Loucy (cell line): ENCODE data around the gene ZBTB37.
A peak's percentile ranks its signal among the peaks of the same experiment; 100 is the strongest.
"Not testable (repeated sequence)": the region's sequence is repeated elsewhere in the genome, so short reads cannot be mapped to it uniquely, and the experiment has no call there.

Source experiments
- H2AFZ ChIP-seq: fragments of 200-600 bp; sonication (generic); 2 replicates; pipeline ENCODE4 v1.6.0; 2016; ENCODE audit warnings: antibody characterized with exemption, mild to moderate bottlenecking, low read length, moderate library complexity
- H3F3A ChIP-seq: fragments of 200-600 bp; 2 replicates; pipeline ENCODE4 v1.6.0; 2016; ENCODE audit warnings: antibody characterized with exemption, low read depth, mild to moderate bottlenecking
- H3K27me3 ChIP-seq: fragments of 200-600 bp; sonication (generic); 2 replicates; pipeline ENCODE4 v1.6.1; 2014; ENCODE audit warnings: low read length, mild to moderate bottlenecking; ENCODE audit not compliant: insufficient read depth, poor library complexity, severe bottlenecking
- H3K36me3 ChIP-seq: fragments of 200-600 bp; sonication (generic); 2 replicates; pipeline ENCODE4 v1.6.1; 2016; ENCODE audit warnings: low read length; ENCODE audit not compliant: insufficient read depth
- H3K4me1 ChIP-seq: fragments of 200-600 bp; sonication (generic); 2 replicates; pipeline ENCODE4 v1.5.1; 2014; ENCODE audit warnings: low read length, mild to moderate bottlenecking; ENCODE audit not compliant: insufficient read depth, poor library complexity, severe bottlenecking
- H3K4me2 ChIP-seq: fragments of 200-600 bp; sonication (generic); 2 replicates; pipeline ENCODE4 v1.6.0; 2014; ENCODE audit warnings: antibody characterized with exemption, low read length, low read depth, mild to moderate bottlenecking; ENCODE audit not compliant: poor library complexity, severe bottlenecking
- H3K4me3 ChIP-seq: fragments of 200-600 bp; sonication (generic); 2 replicates; pipeline ENCODE4 v1.5.1; 2014; ENCODE audit warnings: low read length, mild to moderate bottlenecking, mixed read lengths; ENCODE audit not compliant: poor library complexity, severe bottlenecking
- H3K79me2 ChIP-seq: fragments of 200-600 bp; sonication (generic); 2 replicates; pipeline ENCODE4 v1.6.1; 2014; ENCODE audit warnings: low read length; ENCODE audit not compliant: insufficient read depth
- H3K9ac ChIP-seq: fragments of 200-600 bp; sonication (generic); 2 replicates; pipeline ENCODE4 v1.6.0; 2014; ENCODE audit warnings: mild to moderate bottlenecking, low read depth, low read length, moderate library complexity; ENCODE audit not compliant: poor library complexity, severe bottlenecking
- H3K9me2 ChIP-seq: fragments of 200-600 bp; sonication (generic); replicated peaks from 2 replicates; pipeline ENCODE4 v1.6.1; 2016; ENCODE audit warnings: low read depth, low read length, mixed read lengths
- H3K9me3 ChIP-seq: fragments of 200-600 bp; sonication (generic); 2 replicates; pipeline ENCODE4 v1.6.1; 2014; ENCODE audit warnings: mild to moderate bottlenecking, antibody characterized with exemption, low read length, low read depth; ENCODE audit not compliant: insufficient read depth
- H4K20me1 ChIP-seq: fragments of 200-600 bp; sonication (generic); 2 replicates; pipeline ENCODE4 v1.6.0; 2014; ENCODE audit warnings: antibody characterized with exemption, low read length, mild to moderate bottlenecking; ENCODE audit not compliant: insufficient read depth, poor library complexity, severe bottlenecking
- CTCF ChIP-seq: fragments of 200-600 bp; sonication (generic); conservative IDR thresholded peaks from 2 replicates; pipeline ENCODE4 v1.5.1; 2014; ENCODE audit warnings: mild to moderate bottlenecking, antibody characterized with exemption, low read length
- EZH2phosphoT487 ChIP-seq: fragments of 200-600 bp; IDR thresholded peaks from 2 replicates; pipeline ENCODE4 v1.6.1; 2018; ENCODE audit warnings: antibody characterized with exemption, mild to moderate bottlenecking, moderate library complexity, borderline replicate concordance

The ZBTB37 gene

DNA sequence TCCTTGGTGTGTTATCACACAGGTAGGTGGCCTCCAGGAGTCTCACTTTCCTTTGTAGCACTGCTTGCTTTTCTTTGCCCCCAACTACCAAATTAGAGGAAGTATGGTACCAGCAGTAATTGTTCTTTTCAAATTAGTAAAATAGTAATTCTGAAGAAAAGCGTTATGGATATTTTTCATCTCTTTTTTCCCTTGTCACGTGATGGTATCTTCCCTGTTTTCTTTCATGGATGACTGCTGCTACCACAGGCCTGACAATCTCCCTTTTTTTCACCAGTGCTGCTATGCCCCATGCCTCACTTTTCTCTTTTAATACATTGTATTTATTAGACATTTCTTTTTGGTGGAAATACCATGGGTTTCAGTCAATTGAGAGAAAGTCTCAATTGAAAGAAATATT, 3.3 kb downstream of the ZBTB37 start:
- no peaks in the 10 kb centered on the region for H3K9me2 ChIP-seq
- H3K4me3 ChIP-seq: peak overlapping the region; percentile 92
- H3F3A ChIP-seq: peaks cover 12% of the 10 kb centered on the region
- H3K36me3 ChIP-seq: peaks cover 6% of the 10 kb centered on the region
- peaks cover 37% of the 10 kb centered on the region for H3K4me1 ChIP-seq
- H3K4me2 ChIP-seq: peak overlapping the region; percentile 89
- H3K9ac ChIP-seq: peak overlapping the region; percentile 78
- H3K79me2 ChIP-seq: peaks cover 43% of the 10 kb centered on the region
- H4K20me1 ChIP-seq: peaks cover 12% of the 10 kb centered on the region
- no peaks in the 10 kb centered on the region for H3K9me3 ChIP-seq
- H2AFZ ChIP-seq: peak overlapping the region; percentile 31; the same call in 1 of the 2 replicates
- peaks cover 8% of the 10 kb centered on the region for H3K27me3 ChIP-seq
- peak; percentile 21 for TF ChIP-seq CTCF
- TF ChIP-seq EZH2phosphoT487: no peak

DNA sequence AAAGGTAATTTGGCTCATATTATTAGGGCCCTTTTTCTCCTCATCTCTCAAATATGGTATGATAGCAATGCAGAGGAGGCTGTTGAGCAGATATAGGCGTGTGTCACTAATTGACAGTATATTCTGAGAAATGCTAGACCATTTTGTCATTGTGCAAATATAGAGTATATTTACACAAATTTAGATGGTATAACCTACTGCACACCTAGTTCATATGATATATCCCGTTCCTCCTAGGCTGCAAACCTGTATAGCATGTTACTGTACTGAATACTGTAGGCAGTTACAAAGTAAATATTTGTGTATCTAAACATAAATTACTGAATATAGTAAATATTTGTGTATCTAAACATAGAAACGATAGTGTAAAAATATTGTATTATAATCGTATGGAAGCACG, 8.6 kb downstream of the ZBTB37 start:
- Histone ChIP-seq H3K36me3 (no peaks in the 10 kb centered on the region), H3K4me2 (no peak overlapping the region), H3K9ac (no peak overlapping the region), H3K4me3 (no peak overlapping the region), H3K79me2 (peaks cover 22% of the 10 kb centered on the region), H3F3A (no peaks in the 10 kb centered on the region), H3K9me2 (no peaks in the 10 kb centered on the region), H3K27me3 (no peaks in the 10 kb centered on the region), H4K20me1 (no peaks in the 10 kb centered on the region), H2AFZ (no peak overlapping the region), H3K9me3 (no peaks in the 10 kb centered on the region), H3K4me1 (peaks cover 8% of the 10 kb centered on the region)
- TF ChIP-seq CTCF: no peak
- TF ChIP-seq EZH2phosphoT487: no peak

DNA sequence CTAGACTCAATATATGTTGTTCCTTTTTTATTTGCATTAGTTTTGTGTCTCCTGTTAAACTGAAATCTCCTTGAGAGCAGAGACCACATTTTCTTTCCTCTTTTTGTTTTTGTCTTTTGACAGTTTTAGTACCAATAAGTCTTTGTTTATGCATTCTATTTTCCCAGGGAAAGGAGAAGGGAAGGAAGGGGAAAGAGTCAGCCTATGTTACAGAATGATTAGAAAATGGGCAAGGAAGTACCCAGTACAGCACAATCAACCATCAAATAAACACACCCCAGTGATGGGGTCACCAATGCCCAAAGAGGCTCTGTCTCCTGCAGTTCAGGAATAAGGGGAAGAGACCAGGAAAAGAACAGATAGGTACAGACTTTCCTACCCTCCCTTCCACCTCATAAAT, 10.1 kb downstream of the ZBTB37 start:
- Histone ChIP-seq H3K9me3 (no peaks in the 10 kb centered on the region), H3K4me2 (no peak overlapping the region), H3K9ac (no peak overlapping the region), H3K27me3 (no peaks in the 10 kb centered on the region), H3K4me1 (peaks cover 6% of the 10 kb centered on the region), H4K20me1 (no peaks in the 10 kb centered on the region), H3F3A (no peaks in the 10 kb centered on the region), H3K9me2 (no peaks in the 10 kb centered on the region), H3K79me2 (peaks cover 10% of the 10 kb centered on the region), H3K36me3 (no peaks in the 10 kb centered on the region), H3K4me3 (no peak overlapping the region), H2AFZ (no peak overlapping the region)
- TF ChIP-seq CTCF (no peak), EZH2phosphoT487 (no peak)

GRCh38 chr1:173881117-173881516, 12.9 kb downstream of the ZBTB37 start:
- H4K20me1 ChIP-seq, H3K4me1 ChIP-seq, H3K79me2 ChIP-seq, H3K9me3 ChIP-seq, H3K9me2 ChIP-seq, H3F3A ChIP-seq, H3K27me3 ChIP-seq, H2AFZ ChIP-seq, H3K9ac ChIP-seq, H3K36me3 ChIP-seq, H3K4me2 ChIP-seq, H3K4me3 ChIP-seq: not testable (repeated sequence)
